H1 (cell line): ENCODE measurements around the gene SLC22A31. TPM values are rescaled to one million over a fixed set of nuclear protein-coding genes. Genes with fewer than 3 reads are reported as not detected.
"Not testable (repeated sequence)": the region's sequence is repeated elsewhere in the genome, so short reads cannot be mapped to it uniquely, and the experiment has no call there.

Source experiments
- CTCF ChIA-PET: fragments of 300-600 bp; sonication (Branson Sonifier 250); formaldehyde crosslinking; loops from one replicate; lab custom pipeline; 2021; ENCODE audit not compliant: partially characterized antibody; lab: Charles Lee
- POLR2A ChIA-PET: fragments of 300-600 bp; sonication (Branson Sonifier 250); formaldehyde crosslinking; loops from one replicate; lab custom pipeline; 2021; ENCODE audit warnings: inconsistent platforms; ENCODE audit not compliant: partially characterized antibody; lab: Charles Lee
- DNase-seq, 2 experiments: peaks; one replicate each; pipeline versions ENCODE4 v3.0.0 to v3.0.0-alpha.2; 2010 to 2022; ENCODE audit warnings: low spot score in 2 of 2, low read depth in 1 of 2, mixed read lengths in 1 of 2
- FAIRE-seq: peaks from 2 replicates; lab custom pipeline; 2011; peaks lifted over from hg19 to GRCh38; lab: Jason Lieb, UNC
- H2AFZ ChIP-seq: 2 replicates; pipeline ENCODE4 v1.8.1; 2012; ENCODE audit warnings: low read length, inconsistent platforms
- H2AK5ac ChIP-seq: 2 replicates; pipeline ENCODE4 v1.6.1; 2013; ENCODE audit warnings: low read depth, low read length
- H2BK120ac ChIP-seq: replicated peaks from 2 replicates; pipeline ENCODE3; 2013; ENCODE audit warnings: low read depth, low read length, inconsistent platforms
- H2BK12ac ChIP-seq: 2 replicates; pipeline ENCODE4 v1.6.1; 2013; ENCODE audit warnings: low read depth, low read length
- H2BK15ac ChIP-seq: 2 replicates; pipeline ENCODE4 v1.6.1; 2013; ENCODE audit warnings: low read length
- H2BK20ac ChIP-seq: 2 replicates; pipeline ENCODE4 v1.6.1; 2013; ENCODE audit warnings: low read length
- H2BK5ac ChIP-seq: 2 replicates; pipeline ENCODE4 v1.6.1; 2013; ENCODE audit warnings: low read depth, low read length
- H3K14ac ChIP-seq: 2 replicates; pipeline ENCODE4 v1.6.1; 2013; ENCODE audit warnings: inconsistent platforms; ENCODE audit not compliant: insufficient read length
- H3K18ac ChIP-seq: 2 replicates; pipeline ENCODE4 v1.6.1; 2013; ENCODE audit warnings: low read length; ENCODE audit errors: extremely low read depth
- H3K23ac ChIP-seq: 2 replicates; pipeline ENCODE4 v1.6.1; 2013; ENCODE audit warnings: inconsistent platforms; ENCODE audit not compliant: insufficient read length
- H3K23me2 ChIP-seq: 2 replicates; pipeline ENCODE4 v1.6.1; 2013; ENCODE audit warnings: low read depth, low read length
- H3K27ac ChIP-seq: 2 replicates; pipeline ENCODE4 v1.6.1; 2011; ENCODE audit warnings: low read depth, low read length, inconsistent platforms
- H3K27me3 ChIP-seq, 4 experiments: replicated peaks in 1 of 4; 1 replicate in 1 of 4; 2 replicates in 3 of 4; pipeline versions ENCODE4 v1.6.1 to v1.8.1; 2011 to 2013; ENCODE audit warnings: low read length in 3 of 4, mild to moderate bottlenecking in 3 of 4, inconsistent platforms in 2 of 4, mixed read lengths in 2 of 4, moderate library complexity in 1 of 4; ENCODE audit not compliant: control insufficient read depth in 3 of 4, insufficient read depth in 3 of 4; ENCODE audit errors: extremely low read depth in 1 of 4
- H3K36me3 ChIP-seq, 4 experiments: 2 replicates each; pipeline versions ENCODE4 v1.6.1 to v1.8.1; 2011 to 2013; ENCODE audit warnings: mild to moderate bottlenecking in 4 of 4, low read length in 3 of 4, moderate library complexity in 2 of 4, control low read depth in 1 of 4, inconsistent platforms in 1 of 4; ENCODE audit not compliant: insufficient read depth in 4 of 4, control insufficient read depth in 2 of 4
- H3K4ac ChIP-seq: replicated peaks from 2 replicates; pipeline ENCODE3; 2013; ENCODE audit warnings: low read length, low read depth, mixed read lengths, inconsistent platforms; ENCODE audit not compliant: insufficient read length
- H3K4me1 ChIP-seq, 4 experiments: replicated peaks in 1 of 4; 1 replicate in 1 of 4; 2 replicates in 3 of 4; pipeline versions ENCODE4 v1.6.1 to v1.8.1; 2011 to 2013; ENCODE audit warnings: low read length in 3 of 4, inconsistent platforms in 2 of 4, mixed read lengths in 1 of 4; ENCODE audit not compliant: insufficient read depth in 4 of 4, control insufficient read depth in 3 of 4
- H3K4me2 ChIP-seq, 2 experiments: 2 replicates each; pipeline versions ENCODE4 v1.6.1 to v1.8.1; 2011 to 2013; ENCODE audit warnings: low read depth in 2 of 2, low read length in 2 of 2, control low read depth in 1 of 2, inconsistent platforms in 1 of 2, mild to moderate bottlenecking in 1 of 2; ENCODE audit not compliant: insufficient read depth in 1 of 2
- H3K4me3 ChIP-seq, 4 experiments: fragments of 200-600, 300-600 bp in 1 of 4; sonication (generic), shearing (Covaris generic), sonication (Bioruptor Twin) in 1 of 4; 2 replicates each; pipeline versions ENCODE4 v1.5.1 to v1.8.1; 2011 to 2016; ENCODE audit warnings: low read length in 4 of 4, low read depth in 3 of 4, control low read depth in 2 of 4, inconsistent platforms in 2 of 4, mild to moderate bottlenecking in 2 of 4, mixed read lengths in 1 of 4, moderate library complexity in 1 of 4; ENCODE audit not compliant: insufficient read depth in 2 of 4; ENCODE audit errors: extremely low read depth in 1 of 4
- H3K56ac ChIP-seq: replicated peaks from 2 replicates; pipeline ENCODE3; 2013; ENCODE audit warnings: low read depth, mild to moderate bottlenecking, mixed read lengths, low read length, inconsistent platforms; ENCODE audit not compliant: insufficient read length
- H3K79me1 ChIP-seq: 2 replicates; pipeline ENCODE4 v1.6.1; 2013; ENCODE audit warnings: low read depth, low read length, control low read depth
- H3K79me2 ChIP-seq, 2 experiments: 2 replicates each; pipeline versions ENCODE4 v1.6.1 to v1.8.1; 2012 to 2013; ENCODE audit warnings: low read length in 2 of 2, mild to moderate bottlenecking in 2 of 2, inconsistent platforms in 1 of 2; ENCODE audit not compliant: insufficient read depth in 2 of 2, control insufficient read depth in 1 of 2
- H3K9ac ChIP-seq, 4 experiments: replicated peaks in 1 of 4; 1 replicate in 1 of 4; 2 replicates in 3 of 4; pipeline versions ENCODE4 v1.6.1 to v1.8.1; 2011 to 2013; ENCODE audit warnings: low read depth in 3 of 4, low read length in 3 of 4, control low read depth in 2 of 4, mild to moderate bottlenecking in 2 of 4, moderate library complexity in 2 of 4, inconsistent platforms in 1 of 4; ENCODE audit errors: extremely low read depth in 1 of 4
- H3K9me3 ChIP-seq, 2 experiments: 2 replicates each; pipeline versions ENCODE4 v1.6.1 to v1.8.1; 2012 to 2013; ENCODE audit warnings: mild to moderate bottlenecking in 2 of 2, moderate library complexity in 2 of 2, control low read depth in 1 of 2, inconsistent platforms in 1 of 2, low read depth in 1 of 2, low read length in 1 of 2, mixed read lengths in 1 of 2; ENCODE audit not compliant: insufficient read depth in 2 of 2
- H4K20me1 ChIP-seq, 2 experiments: replicated peaks in 1 of 2; 2 replicates each; pipeline versions ENCODE3 to v1.8.1; 2011 to 2013; ENCODE audit warnings: inconsistent platforms in 2 of 2, low read length in 2 of 2, mild to moderate bottlenecking in 1 of 2; ENCODE audit not compliant: insufficient read depth in 2 of 2, control insufficient read depth in 1 of 2
- H4K5ac ChIP-seq: 2 replicates; pipeline ENCODE4 v1.6.1; 2013; ENCODE audit warnings: low read length, low read depth, mixed read lengths, inconsistent platforms; ENCODE audit not compliant: insufficient read length
- H4K8ac ChIP-seq: 2 replicates; pipeline ENCODE4 v1.8.0; 2013; ENCODE audit warnings: mild to moderate bottlenecking, moderate library complexity, low read length, inconsistent platforms; ENCODE audit not compliant: insufficient read depth; ENCODE audit errors: extremely low read depth
- H4K91ac ChIP-seq: replicated peaks from 2 replicates; pipeline ENCODE3; 2013; ENCODE audit warnings: low read length, mixed read lengths, inconsistent platforms; ENCODE audit not compliant: insufficient read length
- WGBS, 2 experiments: shearing (Covaris generic) in 1 of 2; methylation state at CpG; one replicate each; pipeline versions ENCODE4 v1.1.6 to v1.1.7; 2013 to 2015; ENCODE audit warnings: low lambda C conversion rate in 2 of 2, mixed read lengths in 2 of 2, inconsistent platforms in 1 of 2, low coverage in 1 of 2, missing lambda C conversion rate in 1 of 2; ENCODE audit not compliant: insufficient replicate concordance in 2 of 2, insufficient coverage in 1 of 2, insufficient read length in 1 of 2; ENCODE audit errors: extremely low coverage in 1 of 2, missing lambda C conversion rate in 1 of 2; 5-methylcytosine and 5-hydroxymethylcytosine counted together
- polyA plus RNA-seq, 7 experiments: library from polyadenylated mRNA; depleted of rRNA in 3 of 7; stranded (reverse) in 5 of 7; unstranded in 2 of 7; fragments of >200 nt in 5 of 7; fragments of 200-250 nt in 2 of 7; gene quantifications; 1 replicate in 5 of 7; 2 replicates in 1 of 7; 4 replicates in 1 of 7; pipeline versions ENCODE4 v1.2.1 to v1.2.3, GENCODE V29; 2011 to 2013; ENCODE audit warnings: missing spikeins in 2 of 7, mixed read lengths in 2 of 7
- total RNA-seq: library from RNA; stranded (reverse); fragmentation: NEBNext Ultra II Directional; extraction: Animal tissue kit (Norgen Biotek cat#: 25700); gene quantifications from 2 replicates; pipeline ENCODE4 v1.2.1, GENCODE V29; 2021

SLC22A31 gene
- total and polyA plus RNA-seq, 2 of the 8 experiments (the other 6 are each of a cell fraction or from before 2014, with no cell fraction given), result 7.7 to 10.6 TPM

DNA sequence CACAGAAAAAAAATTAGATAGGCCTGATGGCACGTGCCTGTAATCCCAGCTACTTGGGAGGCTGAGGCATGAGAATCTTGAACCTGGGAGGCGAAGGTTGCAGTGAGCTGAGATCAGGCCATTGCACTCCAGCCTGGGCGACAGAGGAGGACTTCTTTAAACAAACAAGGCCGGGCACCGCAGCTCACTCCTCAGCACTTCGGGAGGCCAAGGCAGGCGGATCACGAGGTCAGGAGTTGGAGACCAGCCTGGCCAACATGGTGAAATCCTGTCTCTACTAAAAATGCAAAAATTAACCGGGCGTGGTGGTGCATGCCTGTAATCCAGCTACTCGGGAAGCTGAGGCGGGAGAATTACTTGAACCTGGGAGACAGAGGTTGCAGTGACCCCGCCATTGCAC is 43.9 kb upstream of the SLC22A31 start:
- not testable (repeated sequence) for H2BK120ac ChIP-seq, H2BK20ac ChIP-seq, H3K14ac ChIP-seq, FAIRE-seq, H3K27ac ChIP-seq, H3K36me3 ChIP-seq, H2AK5ac ChIP-seq, H3K56ac ChIP-seq, H3K79me1 ChIP-seq, H3K9me3 ChIP-seq, H3K9ac ChIP-seq, H4K20me1 ChIP-seq, H2BK5ac ChIP-seq, H4K91ac ChIP-seq, DNase-seq, H3K4me1 ChIP-seq, H4K8ac ChIP-seq, H3K18ac ChIP-seq, H3K4me2 ChIP-seq, H3K4me3 ChIP-seq, H2BK12ac ChIP-seq, H3K79me2 ChIP-seq, H3K23ac ChIP-seq, H3K4ac ChIP-seq, H3K23me2 ChIP-seq, H2BK15ac ChIP-seq, H4K5ac ChIP-seq, H2AFZ ChIP-seq
- CTCF ChIA-PET, result interaction anchor here (1.3 to 2.6 kb wide), 3 partner anchors 10 to 45 kb away, joined by 4 to 9 read pairs (median 5); no protein-coding TSS in a partner anchor
- H3K27me3 ChIP-seq, result peaks cover 0 to 11% (median 6%) of the 10 kb centered on the region in 4 experiments; a peak in 4 of 7 replicates
- WGBS, 2 experiments, result 82% methylated on average over 13 of the region's 13 CpGs; no CpG with 5 or more reads in 1 of the 2 experiments
- POLR2A ChIA-PET, result interaction anchor here (1.1 kb wide), 1 partner anchor 42 kb away, joined by 4 read pairs; no protein-coding TSS in a partner anchor
